Epidermal melanocyte (primary cell): ENCODE measurements around the gene NCAPG2.
"Not testable (repeated sequence)": the region's sequence is repeated elsewhere in the genome, so short reads cannot be mapped to it uniquely, and the experiment has no call there.

Experiments used
- DNase-seq: peaks from one replicate; pipeline ENCODE4 v3.0.0; 2011; ENCODE audit warnings: low spot score; ENCODE audit not compliant: insufficient read length

Gene NCAPG2

GRCh38 chr7:158706710-158707590 is 2.3 kb upstream of the NCAPG2 start:
- DNase-seq, result no peak

DNA sequence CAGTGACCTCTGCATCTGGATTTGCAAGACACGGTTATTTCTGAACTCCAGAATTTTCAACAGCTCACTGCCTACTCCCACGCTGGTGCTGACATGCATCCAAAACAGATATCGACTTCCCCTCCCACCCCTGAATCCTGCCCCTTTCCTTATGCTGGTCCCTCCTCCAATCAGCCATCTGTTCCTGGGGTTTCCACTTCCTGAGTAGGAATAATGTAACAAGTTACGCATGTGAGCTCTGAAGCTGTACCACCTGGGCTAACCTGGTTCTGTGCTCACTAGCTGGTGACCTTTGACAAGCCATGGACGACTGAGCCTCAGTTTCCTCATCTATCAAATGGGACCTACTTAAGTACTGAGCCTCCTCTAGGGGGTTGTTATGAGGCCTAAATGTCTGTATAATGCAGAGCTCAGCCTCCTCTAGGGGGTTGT is 1.7 kb upstream of the NCAPG2 start:
- DNase-seq, result no peak

GRCh38 chr7:158705234-158705850 is 738 bp upstream of the NCAPG2 start:
- no peak for DNase-seq

GRCh38 chr7:158703679-158704523 is 703 bp downstream of the NCAPG2 start:
- not testable (repeated sequence) for DNase-seq

- DNase-seq, result no peak
Measured at GRCh38 chr7:158702944-158703343, 1.7 kb downstream of the NCAPG2 start.

DNA sequence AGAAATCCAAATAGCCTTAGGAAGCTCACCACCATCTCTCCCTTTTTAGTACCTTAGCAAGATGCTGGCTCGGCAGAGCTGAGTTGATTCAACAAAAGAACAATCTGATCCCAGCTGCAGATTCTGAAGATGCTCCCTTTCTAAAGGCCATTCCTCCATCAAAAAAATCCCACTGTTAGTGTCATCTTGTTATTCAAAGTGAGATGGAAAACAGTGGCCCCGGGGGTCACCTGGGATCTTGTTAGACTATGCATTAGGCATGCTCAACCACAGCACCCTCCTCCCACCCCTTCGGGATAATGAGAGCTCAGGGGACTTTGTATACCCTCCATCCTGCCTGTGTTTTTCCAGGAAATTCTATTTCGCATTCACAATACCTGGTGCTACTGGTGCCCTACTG is 2.4 kb downstream of the NCAPG2 start:
- no peak for DNase-seq

GRCh38 chr7:158700008-158700407 is 4.6 kb downstream of the NCAPG2 start:
- DNase-seq, result no peak

DNA sequence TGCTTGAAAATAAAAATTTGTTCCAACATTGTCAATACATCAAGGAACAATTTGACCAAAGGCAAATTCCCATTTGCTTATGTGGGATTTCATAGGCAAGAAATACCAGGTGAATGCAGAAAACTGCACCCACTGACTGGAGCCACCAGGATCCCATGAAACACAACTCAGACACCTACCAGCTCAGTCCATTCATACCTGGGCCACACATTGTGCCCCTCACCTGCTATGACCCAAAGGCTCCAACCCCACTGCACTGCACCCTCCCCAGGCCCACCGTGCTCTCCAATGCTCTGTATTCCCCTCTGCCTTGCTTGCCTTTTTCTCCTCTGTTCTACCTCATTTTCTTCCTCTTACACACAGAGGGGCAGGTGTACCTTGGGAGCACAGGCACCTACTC is 5.3 kb downstream of the NCAPG2 start:
- DNase-seq, result no peak

GRCh38 chr7:158698657-158699195 is 5.9 kb downstream of the NCAPG2 start:
- DNase-seq, result no peak

DNA sequence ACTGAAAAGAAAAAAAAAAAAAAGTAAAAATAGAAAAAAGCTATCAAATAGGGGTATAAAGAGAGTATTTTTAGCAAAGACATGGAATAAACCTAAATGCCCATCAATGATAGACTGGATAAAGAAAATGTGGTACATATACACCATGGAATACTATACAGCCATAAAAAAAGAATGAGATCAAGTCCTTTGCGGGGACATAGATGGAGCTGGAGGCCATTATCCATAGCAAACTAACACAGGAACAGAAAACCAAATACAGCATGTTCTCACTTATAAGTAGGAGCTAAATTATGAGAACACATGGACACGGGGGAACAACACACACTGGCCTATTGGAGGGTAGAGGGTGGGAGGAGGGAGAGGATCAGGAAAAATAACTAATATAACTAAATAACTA is 7.0 kb downstream of the NCAPG2 start:
- DNase-seq, result not testable (repeated sequence)

- DNase-seq, result peak; percentile 64
Measured at GRCh38 chr7:158695726-158696452, 8.7 kb downstream of the NCAPG2 start.

- DNase-seq, result no peak
Measured at GRCh38 chr7:158695056-158695455, 9.5 kb downstream of the NCAPG2 start.

DNA sequence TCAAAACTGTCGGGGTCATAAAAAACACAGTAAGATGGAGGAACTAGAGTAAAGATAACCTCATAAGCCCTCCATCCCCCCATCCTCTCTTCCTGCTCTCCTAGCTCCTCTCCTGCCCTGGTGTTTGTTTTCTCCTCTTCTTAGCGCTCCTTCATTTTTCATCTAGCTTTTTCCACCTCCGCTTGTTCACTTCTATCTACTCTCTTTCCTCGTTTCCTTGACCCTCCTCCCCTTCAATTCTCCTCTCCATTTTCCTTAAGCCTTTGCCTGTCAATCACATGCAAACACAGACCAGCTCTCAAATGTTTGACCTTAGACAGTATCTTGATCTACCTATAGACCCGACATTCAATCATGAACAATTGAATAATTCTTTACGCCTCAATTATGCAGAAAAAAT is 10.0 kb downstream of the NCAPG2 start:
- no peak for DNase-seq

DNA sequence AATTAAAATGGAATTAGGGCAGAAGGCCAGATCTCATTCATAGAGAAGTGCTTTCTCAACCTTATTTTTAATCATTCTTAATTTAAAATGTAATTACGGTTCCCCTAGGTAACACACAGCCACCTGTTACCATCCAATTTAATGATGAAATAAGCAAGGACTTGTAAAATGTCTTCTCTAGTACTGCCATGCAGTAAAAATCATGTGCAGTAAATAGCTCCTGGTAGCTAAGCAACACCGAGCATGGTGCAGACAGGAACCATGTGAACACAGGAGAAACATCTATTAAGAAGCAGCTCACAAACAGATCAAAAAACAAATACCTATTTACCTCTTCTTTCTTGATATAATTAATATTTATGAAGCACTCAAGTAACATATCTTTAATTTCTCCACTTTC is 15.1 kb downstream of the NCAPG2 start:
- no peak for DNase-seq

DNA sequence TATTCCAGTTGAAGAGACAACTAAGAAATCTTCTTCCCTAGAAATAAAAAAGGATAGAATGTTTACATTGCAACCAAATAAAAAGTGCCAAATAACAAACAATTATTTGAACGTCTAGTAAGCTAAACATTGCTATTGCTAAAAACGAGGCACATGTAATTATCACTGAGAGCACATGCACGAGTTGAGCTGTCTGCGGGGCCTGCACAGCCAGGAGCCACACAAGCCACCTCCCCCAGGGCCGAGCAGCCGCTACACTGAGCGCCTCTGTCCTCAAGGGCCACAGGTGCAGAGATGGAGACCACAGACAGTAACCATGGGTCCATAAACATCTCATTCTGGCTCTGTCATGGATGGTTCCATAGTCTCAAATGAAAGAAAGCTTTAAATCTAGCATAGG is 17.2 kb downstream of the NCAPG2 start:
- no peak for DNase-seq

DNA sequence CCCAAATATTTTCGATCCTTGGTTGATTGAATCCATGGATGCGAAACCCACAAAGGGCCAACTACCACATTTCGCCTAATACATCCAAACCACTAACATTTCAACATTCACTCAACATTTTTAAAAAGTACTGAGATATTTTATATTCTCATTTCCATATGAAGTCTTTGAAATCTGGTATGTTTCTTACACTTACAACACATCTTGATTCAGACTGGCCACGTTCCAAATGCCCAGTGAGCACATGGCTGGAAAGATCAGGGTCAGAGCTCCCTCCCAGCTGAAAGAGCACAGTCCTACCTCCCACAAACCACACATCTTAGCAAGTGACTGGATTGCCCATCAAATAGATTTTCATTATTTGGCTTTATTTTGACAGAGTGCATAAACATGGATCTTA is 18.9 kb downstream of the NCAPG2 start:
- no peak for DNase-seq

- no peak for DNase-seq
Measured at GRCh38 chr7:158684329-158684728, 20.3 kb downstream of the NCAPG2 start.

- DNase-seq, result no peak
Measured at GRCh38 chr7:158683541-158683940, 21.1 kb downstream of the NCAPG2 start.

DNA sequence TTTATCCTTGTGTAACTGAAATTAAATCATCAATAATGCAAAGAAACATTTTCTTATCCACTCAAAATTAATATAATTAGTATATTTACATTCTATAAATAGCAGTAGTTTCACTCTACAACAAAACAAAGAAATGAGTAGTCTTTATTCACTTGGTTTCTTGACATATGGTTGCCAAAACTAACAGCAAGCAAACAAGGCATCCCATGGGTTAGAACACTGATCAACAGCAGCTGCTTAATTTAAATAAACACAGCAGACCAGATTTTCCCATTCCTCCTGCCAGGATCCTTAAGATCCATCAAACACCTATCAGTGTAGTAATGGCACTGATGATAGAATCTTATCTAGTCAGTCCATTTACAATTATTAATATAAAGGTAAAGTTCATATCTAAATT is 22.1 kb downstream of the NCAPG2 start:
- DNase-seq, result no peak

DNA sequence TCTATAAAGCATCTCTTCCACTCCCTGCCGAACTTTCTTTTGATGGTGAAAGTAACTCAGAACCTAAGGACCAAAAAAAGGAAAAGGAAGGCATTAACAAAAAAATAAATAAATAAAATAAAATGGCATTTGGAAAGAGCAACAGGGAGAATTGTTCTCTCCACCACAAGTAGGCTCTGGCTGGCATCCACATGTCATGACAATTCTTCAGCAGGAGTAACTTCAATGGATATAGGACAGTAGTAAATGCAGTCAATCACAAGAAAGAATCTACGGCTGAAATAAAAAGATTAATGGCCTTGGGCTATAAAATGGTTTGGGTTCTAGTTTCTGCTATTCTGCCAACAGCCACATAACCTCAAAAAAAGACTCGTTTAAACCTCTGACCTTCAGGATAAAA is 23.9 kb downstream of the NCAPG2 start:
- DNase-seq, result no peak

DNA sequence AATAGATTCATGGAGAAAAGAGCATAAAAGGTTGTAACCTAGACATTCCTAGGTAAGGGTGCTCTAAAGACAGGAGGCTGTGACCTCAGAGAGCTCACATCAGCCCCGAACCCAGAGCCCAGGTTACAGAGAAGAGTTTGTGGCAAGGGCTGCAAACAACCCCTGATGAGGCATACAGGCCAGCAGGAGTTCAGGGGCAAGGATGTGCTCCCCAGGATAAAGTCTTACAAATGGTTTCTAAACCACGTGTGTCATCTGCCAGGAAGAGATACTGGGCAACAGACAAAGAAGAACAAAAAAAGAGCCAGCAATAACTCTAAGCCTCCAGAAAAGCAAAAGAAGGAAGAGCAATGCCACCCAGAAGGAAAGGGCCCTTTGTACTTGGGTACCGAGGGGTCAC is 27.7 kb downstream of the NCAPG2 start:
- DNase-seq, result no peak
